Measurements from ENCODE around the gene ITM2A. TPM values are rescaled to one million over a fixed set of nuclear protein-coding genes. Genes with fewer than 3 reads are reported as not detected.

Gene ITM2A
- total RNA-seq, 2 experiments from 2014 or later: not detected

DNA sequence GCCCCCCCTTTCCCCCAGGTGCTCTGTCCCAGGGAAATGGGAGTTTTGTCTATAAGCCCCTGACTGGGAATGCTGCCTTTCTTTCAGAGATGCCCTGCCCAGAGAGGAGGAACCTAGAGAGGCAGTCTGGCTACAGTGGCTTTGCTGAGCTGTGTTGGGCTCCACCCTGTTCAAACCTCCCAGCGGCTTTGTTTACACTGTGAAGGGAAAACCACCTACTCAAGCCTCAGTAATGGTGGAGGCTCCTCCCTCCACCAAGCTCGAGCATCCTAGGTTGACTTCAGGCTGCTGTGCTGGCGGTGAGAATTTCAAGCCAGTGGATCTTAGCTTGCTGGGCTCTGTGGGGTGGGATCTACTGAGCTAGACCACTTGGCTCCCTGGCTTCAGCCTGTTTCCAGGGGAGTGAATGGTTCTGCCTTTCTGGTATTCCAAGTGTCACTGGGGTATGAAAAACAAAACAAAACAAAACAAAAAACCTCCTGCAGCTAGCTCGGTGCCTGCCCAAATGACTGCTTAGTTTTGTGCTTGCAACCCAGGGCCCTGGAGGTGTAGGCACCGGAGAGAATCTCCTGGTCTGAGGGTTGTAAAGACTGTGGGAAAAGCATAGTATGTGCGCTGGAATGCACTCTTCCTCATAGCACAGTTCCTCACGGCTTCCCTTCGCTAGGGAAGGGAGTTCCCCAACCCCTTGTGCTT lies 41.7 kb downstream of the ITM2A start:
- DNase-seq (ENCODE audit: low spot score): no peak
- H3K9me2 ChIP-seq (ENCODE audit: insufficient read depth, low read length): no peaks in the 10 kb centered on the region

More for the DNA sequence above, 41.7 kb downstream of the ITM2A start:
- no peaks in the 10 kb centered on the region for H4K20me1 ChIP-seq (ENCODE audit: insufficient read depth, low read length)
- H3K79me2 ChIP-seq (ENCODE audit: insufficient read depth, low read depth, low read length): no peaks in the 10 kb centered on the region
- no peaks in the 10 kb centered on the region for H3K4me1 ChIP-seq (ENCODE audit: insufficient read depth, low read length, poor library complexity, severe bottlenecking)
- H3K9me3 ChIP-seq (ENCODE audit: low read length): no peaks in the 10 kb centered on the region
- H3K36me3 ChIP-seq (ENCODE audit: insufficient read depth, low read length): no peaks in the 10 kb centered on the region
- no peak for TF ChIP-seq EZH2phosphoT487 (IDR thresholded peaks at IDR 0.05; ENCODE audit: borderline replicate concordance, low read depth, low read length)
- TF ChIP-seq, protein P1, sequence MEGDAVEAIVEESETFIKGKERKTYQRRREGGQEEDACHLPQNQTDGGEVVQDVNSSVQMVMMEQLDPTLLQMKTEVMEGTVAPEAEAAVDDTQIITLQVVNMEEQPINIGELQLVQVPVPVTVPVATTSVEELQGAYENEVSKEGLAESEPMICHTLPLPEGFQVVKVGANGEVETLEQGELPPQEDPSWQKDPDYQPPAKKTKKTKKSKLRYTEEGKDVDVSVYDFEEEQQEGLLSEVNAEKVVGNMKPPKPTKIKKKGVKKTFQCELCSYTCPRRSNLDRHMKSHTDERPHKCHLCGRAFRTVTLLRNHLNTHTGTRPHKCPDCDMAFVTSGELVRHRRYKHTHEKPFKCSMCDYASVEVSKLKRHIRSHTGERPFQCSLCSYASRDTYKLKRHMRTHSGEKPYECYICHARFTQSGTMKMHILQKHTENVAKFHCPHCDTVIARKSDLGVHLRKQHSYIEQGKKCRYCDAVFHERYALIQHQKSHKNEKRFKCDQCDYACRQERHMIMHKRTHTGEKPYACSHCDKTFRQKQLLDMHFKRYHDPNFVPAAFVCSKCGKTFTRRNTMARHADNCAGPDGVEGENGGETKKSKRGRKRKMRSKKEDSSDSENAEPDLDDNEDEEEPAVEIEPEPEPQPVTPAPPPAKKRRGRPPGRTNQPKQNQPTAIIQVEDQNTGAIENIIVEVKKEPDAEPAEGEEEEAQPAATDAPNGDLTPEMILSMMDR (conservative IDR thresholded peaks at IDR 0.05; ENCODE audit: low read length): no peak
- H3K4me2 ChIP-seq (ENCODE audit: low read length): no peak overlapping the region
- no peak overlapping the region for H3K4me3 ChIP-seq (ENCODE audit: low read depth, low read length, poor library complexity, severe bottlenecking)
- intact Hi-C loops (cut with micrococcal nuclease; ENCODE audit: unreplicated experiment): no loop called here
- CTCF ChIA-PET (ENCODE audit: unreplicated experiment): no interaction called here
- POLR2A ChIA-PET: interaction anchor here (0.7 kb wide), 1 partner anchor 555 kb away, joined by 3 read pairs; no protein-coding TSS in a partner anchor
- H2AFZ ChIP-seq (ENCODE audit: low read length): no peak overlapping the region
- no TSS peak for BruUV-seq (replicated peaks)
- no peak overlapping the region for H3K27ac ChIP-seq (ENCODE audit: low read depth, low read length, poor library complexity, severe bottlenecking)

Other genes starting within 250 kb of the ITM2A start
- 2.9 and 4.4 TPM in 2 replicates for gene GPR174, start 222.6 kb downstream of the ITM2A start, total RNA-seq (2014; rRNA removed; shearing (Covaris generic))
- 3.7 and 4.3 TPM in 2 replicates for gene GPR174, start 222.6 kb downstream of the ITM2A start, total RNA-seq (2022)

All from OCI-LY7 (cell line).